GM21515 (cell line): Measurements from ENCODE around the gene CALB2.

Experiments used
- ATAC-seq: cut with Tn5 transposase; IDR thresholded peaks from one replicate; pipeline ENCODE4 v1.9.1; 2021; ENCODE audit not compliant: unreplicated experiment

CALB2 gene

GRCh38 chr16:71424626-71425025 lies 66.1 kb downstream of the CALB2 start:
- no peak for ATAC-seq

- peak; percentile 16 for ATAC-seq
Observed at GRCh38 chr16:71425746-71426068, 67.2 kb downstream of the CALB2 start.

DNA sequence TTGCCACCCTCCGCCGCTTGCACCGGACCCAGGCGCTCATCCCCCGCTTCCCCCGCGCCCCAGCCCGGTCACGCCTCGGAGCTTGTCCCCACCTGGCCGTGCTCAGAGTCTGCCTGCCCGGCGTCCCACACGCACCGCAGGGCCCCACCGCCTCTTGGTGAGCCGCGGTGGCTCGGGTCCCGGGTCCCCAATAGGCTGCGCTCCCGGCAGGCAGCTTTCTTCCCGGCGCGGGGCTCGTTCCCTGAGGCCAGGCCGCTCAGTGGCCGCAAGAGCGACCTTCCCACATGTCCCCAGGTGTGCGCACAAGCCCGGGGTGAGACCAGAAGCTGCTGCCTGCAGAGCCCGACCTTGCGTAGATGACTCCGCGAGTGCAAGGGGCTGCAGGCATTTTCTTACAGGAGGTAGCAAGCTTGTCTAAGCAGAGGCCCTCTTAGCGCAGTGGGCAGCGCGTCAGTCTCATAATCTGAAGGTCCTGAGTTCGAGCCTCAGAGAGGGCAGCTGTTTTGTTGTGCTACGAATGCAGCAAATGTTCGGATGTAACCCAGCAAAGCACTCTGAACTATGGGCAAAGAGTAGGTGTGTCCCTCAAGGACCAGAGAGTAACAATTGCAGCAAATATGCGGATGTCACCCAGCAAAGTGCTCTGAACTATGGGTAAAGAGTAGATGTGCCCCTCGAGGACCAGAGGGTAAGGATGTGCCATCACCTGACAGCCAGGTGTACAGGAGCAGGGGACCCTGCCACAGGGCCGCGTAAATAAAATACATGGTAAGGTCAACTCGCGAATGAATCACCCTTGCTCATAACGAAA lies 67.8 kb downstream of the CALB2 start:
- peak; percentile 70 for ATAC-seq

GRCh38 chr16:71426880-71427615 lies 68.5 kb downstream of the CALB2 start:
- ATAC-seq, result no peak

DNA sequence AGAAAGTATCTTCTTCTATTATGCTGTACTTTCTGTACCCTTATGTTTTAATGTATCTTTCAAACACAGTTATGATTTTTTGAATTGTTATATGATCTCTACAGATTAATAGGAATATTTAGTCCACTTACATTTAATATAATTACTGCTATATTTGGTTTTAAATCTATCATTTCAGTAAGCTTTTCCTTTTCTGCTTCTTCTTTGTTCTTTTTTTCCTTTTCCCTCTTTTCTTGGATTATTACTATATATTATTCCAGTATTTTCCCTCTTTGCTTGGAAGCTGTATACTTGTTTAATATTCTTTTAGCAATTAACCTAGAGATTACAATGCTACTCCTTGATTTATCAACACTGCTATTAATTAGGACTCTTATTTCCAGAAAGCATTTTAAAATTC lies 69.9 kb downstream of the CALB2 start:
- ATAC-seq, result no peak

- ATAC-seq, result no peak
Observed at GRCh38 chr16:71428883-71429282, 70.4 kb downstream of the CALB2 start.

DNA sequence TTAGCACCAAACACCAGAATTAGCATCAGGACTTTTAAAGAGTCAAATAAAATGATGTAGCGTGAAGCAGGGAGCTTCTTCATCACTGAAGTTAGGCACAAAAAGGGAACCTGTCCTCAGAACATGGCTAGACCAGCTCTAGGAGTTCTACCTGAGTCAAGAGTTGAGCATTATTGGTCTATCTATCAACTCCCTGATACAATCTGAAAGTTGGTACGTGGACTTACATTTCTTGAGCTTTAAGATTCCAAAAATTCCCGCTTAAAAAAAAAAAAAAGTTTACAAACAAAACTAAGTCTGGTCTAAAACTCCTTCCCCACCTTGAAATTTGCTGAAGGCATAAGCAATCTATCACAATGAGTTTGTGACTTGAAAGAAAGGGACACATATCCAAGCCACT lies 71.1 kb downstream of the CALB2 start:
- no peak for ATAC-seq

- ATAC-seq, result no peak
Observed at GRCh38 chr16:71430744-71431143, 72.2 kb downstream of the CALB2 start.

DNA sequence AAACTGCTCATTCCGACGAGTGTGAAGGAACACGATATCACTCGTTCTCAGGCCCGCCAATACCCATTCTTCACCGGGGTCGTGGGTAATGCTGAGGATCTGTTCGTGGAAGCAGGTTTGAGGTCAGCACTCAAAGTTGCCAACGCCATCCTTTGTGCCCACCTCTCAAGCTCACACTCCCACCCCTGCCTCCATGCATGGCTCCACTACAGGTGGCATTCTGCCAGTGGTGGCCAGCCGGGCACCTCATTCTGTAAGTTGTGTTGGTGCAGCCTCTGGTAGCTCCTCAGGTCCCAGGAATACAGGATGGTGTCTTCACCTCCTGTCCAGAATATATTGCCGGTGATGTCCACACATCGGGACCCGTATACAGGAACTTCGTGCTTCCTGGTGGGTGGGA lies 72.7 kb downstream of the CALB2 start:
- no peak for ATAC-seq

DNA sequence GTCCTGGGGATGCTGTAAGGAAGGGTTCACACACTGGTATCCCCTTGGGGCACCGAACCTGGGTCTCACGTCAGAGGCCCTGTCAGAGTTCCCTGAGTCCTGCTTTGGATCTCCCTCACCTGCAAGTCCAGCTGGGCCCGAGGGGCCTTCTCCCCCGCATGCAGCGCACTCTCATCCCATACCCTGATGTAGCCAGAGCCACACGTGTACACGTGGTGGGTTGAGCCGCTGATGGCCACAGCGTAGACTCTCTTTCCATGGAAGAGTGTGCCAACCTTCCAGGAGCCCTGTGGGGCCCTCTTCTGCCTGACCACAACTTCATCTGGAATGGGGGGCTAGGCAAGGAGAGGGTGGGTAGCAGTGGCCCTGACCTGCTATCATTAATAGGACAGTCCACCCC lies 73.5 kb downstream of the CALB2 start:
- no peak for ATAC-seq

DNA sequence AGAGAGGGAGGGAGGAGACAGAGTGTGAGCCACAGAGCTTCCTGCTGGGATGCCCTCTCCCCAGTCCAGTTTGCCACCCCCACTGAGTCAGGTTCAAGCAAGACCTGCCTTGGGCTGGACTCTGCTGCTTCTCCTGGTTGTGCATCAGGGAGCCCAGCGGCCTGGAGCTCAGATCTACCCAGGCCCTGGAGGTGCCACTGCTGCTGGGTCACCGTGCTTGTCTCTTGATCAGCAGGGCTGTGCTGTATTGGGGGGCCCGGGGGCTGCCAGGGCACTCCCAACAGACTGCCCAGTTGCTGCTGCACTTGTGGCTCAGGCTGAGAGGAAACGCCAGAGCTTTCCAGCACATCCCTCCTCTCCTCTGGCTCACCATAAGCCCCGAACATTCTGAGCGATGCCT lies 74.4 kb downstream of the CALB2 start:
- ATAC-seq, result no peak

DNA sequence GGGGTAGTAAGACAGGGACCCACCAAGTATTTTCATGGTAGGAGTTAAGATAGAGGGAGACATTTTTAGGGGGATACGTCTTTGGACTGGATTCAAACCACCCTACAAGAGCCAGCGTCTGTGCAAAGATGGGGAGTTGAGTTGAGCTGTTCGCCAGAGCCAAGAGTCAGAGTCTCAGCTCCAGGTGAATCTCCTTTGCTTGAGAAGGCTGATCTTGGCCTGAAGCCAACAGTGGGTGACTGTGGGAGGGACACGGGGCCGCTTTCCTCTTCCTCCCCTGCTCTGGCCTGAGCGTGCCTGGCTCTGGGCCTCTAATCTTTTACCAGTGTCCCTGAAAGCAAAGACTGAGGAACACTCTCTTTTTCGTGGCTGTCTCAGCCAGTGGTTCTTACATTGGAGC lies 78.0 kb downstream of the CALB2 start:
- ATAC-seq, result no peak

- no peak for ATAC-seq
Observed at GRCh38 chr16:71439523-71439922, 81.0 kb downstream of the CALB2 start.
